GM18499 (cell line): ENCODE results near the gene CHMP6.
"Not testable (repeated sequence)": the region's sequence is repeated elsewhere in the genome, so short reads cannot be mapped to it uniquely, and the experiment has no call there.

Experiments
- ATAC-seq: cut with Tn5 transposase; IDR thresholded peaks from one replicate; pipeline ENCODE4 v1.9.1; 2021; ENCODE audit warnings: moderate number of reproducible peaks; ENCODE audit not compliant: insufficient read depth, unreplicated experiment

Gene CHMP6

DNA sequence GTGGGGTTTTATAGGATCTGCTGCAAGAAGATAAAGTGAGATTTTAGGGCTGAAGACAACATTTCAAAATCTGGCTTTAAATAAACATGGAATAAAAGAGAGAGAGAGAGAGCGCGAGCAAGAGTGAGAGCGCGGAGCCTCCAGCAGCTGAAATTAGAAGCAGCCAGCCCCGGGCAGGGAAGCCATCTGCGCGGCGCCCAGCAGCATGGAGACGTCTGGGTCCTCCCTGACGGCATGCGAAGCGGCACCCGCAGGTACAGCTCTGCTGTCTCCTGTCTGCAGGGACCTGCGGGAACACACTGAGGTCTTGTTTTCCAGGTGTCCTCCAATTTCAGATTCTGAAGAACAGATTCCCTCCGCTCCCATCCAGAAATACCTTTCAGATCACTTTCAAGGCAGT, 35.4 kb downstream of the CHMP6 start:
- ATAC-seq: no peak

DNA sequence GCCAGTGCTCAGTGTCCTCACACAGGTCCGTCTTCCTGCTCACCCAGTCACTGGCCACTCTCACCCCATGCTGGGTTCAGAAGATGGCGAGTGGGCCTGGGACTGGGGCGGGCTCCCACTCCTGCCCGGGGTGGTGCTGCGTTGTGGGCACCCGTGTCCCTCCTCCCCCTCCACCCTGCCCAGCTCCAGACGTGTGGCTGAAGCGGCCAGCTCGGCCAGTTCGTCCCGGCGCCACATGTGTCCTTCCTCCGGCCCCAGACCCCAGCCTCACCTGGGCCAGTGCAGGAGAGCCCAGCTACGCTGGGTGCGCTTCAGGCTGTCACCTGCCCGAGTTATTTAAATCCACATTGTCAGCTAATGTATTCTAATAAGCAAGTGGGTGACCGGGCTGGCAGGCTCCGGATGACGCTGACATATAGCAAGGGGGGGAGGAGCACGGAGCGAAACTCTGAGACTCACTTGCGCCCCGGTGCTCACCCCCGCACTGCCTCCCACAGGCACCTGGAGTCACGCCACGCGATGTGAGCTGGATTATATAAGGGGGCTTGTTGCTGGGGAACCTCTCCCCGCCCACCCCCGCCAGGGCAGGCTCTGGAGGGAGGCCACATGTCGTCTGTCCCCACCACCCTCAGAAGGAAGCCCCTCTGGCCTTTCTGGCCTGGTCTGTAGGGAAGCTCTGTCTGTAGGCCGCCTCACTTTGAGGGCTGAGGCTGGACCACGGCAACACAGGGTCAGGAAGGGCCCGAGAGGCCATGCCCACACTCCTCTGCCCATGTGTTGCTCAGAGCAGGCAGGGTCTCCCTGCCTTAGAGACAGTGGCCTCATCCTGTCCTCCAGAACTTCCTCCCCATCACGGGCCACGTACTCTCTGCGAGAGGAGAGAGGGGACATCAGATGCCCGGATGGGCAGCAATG, 36.2 kb downstream of the CHMP6 start:
- ATAC-seq: no peak

DNA sequence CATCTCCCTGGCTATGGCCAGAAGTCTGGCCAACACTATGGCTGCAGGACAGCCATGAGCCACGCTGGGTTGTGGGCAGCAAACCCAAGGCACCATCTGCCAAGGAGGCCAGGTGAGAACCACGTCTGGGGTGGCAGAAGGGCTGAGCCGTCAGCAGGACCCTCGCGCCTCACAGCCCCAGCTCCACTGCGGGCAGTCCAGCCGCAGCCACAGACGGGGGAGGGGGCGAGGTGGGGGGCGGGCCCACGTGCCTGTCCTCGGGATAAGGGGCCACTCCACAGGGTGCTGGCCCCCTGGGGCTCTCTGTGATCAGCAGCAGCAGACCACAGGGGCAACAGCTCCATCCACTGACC, 36.8 kb downstream of the CHMP6 start:
- ATAC-seq: no peak

DNA sequence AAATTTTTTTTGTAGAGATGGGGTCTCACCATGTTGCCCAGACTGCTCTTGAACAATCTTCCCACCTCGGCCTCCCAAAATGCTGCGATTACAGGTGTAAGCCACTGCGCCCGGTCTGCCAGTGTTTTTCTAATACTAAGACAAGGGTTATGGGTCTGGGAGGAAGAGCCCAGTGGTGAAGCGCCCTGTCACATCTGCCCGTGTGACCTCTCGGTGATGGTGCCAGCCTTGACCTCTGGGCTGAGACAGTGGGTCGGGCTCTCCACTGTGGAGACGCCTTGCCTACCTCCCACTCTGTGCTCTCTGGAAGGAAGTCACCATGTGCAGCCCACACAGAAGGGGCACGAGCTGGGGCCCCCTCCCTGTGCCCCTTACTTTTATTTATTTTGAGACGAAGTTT, 38.2 kb downstream of the CHMP6 start:
- ATAC-seq: no peak

DNA sequence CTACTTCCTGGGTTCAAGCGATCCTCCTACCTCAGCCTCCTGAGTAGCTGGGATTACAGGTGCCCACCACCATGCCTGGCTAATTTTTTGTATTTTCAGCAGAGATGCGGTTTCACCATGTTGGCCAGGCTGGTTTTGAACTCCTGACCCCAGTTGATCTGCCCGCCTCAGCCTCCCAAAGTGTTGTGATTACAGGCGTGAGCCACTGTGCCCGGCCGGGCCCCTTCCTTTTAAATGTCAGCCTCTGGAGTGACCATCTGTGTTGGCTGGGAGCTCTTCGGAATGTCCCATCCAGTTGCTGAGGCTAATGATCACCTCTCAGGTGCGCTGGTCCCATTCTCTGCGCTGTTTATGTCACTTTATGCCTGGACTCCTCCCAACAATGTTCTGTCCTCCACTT, 38.7 kb downstream of the CHMP6 start:
- ATAC-seq: not testable (repeated sequence)

DNA sequence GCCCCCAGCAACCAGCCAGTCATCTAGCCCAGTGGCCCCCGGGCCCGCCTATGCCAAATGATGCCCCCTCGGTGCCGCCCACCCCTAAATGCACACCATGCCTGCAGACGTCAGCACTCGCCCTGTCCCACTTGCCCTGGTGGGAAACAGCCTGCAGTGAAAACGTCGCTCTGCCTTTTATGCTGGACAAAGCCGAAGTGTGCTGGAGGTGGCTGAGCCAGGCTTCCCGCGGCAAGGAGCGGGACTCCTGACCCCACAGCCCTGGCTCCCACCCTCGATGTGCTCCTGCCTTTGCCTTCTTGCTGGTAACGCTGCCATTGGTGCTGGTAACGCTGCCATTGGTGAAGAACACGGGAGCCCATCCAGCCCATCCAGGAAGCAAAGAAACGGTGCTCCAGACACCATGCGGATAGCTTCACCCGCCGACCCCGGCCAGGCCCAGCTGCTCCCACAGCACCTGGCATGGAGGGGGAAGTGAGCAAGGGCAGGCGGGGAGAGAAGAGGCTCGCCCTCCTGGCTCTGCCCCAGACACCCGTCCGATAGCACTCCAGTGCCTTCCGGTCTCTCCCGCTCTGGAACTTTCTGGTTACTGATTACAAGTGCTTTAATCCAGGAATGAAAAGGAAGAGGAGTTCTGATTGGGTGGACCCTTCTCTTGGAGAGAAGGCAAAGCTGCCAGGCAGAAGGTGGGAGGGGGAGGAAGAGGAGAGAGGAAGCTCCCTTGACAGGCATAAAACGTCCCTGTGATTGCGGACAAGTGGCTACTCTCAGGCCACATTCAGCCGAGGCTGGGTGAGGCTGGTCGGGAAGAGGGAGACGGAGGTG, 39.3 kb downstream of the CHMP6 start:
- no peak for ATAC-seq

DNA sequence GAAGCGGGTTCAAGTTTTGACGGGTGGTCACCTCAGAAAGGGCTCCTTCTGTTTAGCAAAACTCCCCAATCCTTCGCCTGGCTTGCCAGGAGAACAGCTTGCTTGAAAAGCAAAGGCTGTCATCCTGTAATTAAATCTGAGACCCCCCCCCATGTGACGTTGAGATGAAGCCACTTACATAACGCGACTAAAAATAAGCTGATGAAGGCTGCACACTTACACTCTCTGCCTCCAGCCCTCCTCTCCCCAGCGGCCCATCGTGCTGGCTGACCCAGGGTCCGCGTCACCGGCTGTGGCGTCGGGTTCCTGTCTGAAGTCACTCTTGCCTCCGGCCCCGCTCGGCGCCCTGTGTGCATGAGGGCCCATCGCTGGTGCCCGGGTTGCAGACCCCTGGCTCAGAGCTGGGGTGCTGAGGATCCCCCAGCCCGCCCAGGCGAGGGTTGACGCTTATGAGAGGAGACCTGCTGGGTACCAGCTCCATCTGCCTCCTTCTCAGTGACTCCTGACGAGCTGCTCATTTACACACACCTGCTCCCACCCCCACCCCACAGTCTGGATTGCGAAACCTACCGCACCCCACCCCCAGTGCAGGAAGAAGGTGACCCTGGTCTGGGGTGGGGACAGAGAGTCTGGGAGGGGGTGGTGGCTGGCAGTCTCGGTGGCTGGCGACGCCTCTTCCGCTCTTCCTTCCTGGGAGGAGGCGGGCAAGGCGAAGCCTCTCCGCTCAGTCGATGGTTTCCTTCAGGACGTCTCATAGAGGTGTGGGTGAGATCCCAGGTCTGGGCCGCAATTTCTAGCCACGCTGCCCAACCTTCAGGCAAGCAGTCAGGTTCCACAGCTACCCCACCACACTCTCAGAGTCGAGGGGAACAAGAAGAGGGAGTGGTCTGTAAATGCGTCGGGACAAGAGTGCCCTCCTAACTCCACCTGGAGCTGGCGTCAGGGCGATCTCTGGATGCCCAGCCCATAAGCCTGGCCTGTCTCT, 40.2 kb downstream of the CHMP6 start:
- ATAC-seq: no peak

DNA sequence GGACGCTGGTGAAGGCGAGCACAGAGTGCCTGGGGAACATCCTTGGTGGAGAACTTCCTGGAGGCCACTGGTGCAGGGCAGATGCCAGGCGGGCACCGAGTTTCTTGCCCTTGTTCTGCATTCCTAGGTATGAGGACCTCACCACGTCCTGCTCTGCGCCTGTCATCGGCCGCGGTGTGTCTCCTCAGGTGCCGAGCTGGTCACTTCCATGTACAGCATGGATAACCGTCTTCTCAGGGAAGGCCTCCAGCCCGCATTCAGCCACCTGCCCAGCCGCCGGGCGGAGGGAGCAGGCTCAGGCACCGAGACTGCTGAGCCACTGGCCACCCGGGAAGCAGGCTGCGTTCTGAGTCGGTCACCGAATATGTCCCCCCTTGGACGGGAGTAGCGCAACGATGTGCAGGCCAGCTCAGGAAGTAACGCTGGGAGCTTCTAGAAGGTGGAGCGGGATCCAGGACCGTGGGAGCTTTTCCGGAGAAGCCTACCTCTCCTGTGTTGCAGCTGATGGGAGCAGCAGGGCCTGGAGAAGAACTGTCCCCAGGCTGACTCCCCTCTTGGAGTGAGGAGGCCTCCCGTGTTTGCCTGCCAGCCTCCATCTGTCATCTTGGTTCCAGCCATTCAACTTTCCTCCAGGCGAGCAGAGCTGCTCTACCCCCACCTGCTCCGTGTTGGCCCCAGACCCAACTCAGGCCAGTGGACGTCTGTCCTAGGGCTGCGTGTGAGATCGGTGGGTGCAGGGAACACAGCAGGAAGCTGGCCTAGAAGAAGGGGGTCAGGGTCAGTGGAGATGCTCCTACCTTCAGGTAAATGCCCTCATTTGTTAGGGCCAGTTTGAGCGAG, 41.2 kb downstream of the CHMP6 start:
- no peak for ATAC-seq

DNA sequence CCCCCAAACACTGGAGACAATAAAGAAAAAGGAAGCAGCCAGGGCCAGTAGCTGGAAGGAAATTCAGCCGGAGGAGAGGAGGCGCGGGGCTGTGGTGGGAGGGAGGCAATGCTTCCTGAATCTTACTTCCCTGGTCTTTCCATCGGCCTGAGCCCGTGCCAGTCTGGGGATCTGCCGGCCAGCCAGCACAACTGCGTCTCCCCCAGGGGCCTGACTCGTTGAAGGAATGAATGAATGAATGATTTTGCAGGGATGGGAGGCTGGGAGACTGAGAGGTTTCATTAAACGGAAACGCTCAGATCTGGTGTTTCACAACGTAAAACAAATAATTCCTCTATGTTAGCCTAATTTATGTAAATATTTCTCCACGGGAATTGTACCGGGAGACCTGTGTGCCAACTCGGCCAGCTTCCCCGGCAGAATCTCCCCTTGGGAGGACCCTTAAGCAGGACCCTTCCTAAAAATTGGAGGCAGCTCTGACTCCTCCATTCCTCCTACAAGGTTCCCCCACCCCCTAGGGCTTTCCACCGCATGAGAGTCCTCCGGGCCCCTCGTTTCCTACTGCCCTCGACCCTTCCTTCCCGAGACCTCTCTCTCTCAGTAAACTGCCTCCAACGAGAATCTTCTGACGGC, 42.0 kb downstream of the CHMP6 start:
- ATAC-seq: no peak

DNA sequence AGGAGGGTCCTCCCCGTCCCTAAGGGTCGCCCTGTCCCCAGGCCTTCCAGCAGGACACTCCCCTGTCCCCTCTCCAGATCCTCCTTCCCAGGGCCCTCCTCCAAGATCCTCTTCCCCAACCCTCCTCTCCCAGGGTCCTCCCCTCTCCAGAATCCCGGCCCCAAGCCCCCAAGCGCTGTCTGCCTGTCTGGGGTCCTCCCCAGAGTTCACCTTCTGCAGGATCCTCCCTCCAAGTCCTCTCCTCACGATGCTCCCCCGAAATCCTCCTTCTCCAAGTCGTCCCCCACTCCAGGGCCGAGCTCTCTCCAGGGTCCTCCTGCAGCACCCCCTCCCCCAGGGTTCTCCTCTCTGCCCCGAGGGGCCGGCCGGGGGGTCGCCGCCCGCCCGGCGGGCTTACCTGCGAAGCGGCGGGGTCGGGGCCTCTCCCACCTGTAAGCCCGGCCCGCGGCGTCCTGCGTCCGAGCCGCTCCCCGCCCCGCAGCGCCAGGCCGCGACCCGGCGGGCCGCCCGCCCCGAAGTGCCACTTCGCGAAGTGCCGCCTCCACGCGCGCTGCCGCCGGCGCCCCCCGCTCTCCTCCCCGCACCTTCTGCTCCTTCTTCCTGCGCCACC, 42.6 kb downstream of the CHMP6 start:
- no peak for ATAC-seq

DNA sequence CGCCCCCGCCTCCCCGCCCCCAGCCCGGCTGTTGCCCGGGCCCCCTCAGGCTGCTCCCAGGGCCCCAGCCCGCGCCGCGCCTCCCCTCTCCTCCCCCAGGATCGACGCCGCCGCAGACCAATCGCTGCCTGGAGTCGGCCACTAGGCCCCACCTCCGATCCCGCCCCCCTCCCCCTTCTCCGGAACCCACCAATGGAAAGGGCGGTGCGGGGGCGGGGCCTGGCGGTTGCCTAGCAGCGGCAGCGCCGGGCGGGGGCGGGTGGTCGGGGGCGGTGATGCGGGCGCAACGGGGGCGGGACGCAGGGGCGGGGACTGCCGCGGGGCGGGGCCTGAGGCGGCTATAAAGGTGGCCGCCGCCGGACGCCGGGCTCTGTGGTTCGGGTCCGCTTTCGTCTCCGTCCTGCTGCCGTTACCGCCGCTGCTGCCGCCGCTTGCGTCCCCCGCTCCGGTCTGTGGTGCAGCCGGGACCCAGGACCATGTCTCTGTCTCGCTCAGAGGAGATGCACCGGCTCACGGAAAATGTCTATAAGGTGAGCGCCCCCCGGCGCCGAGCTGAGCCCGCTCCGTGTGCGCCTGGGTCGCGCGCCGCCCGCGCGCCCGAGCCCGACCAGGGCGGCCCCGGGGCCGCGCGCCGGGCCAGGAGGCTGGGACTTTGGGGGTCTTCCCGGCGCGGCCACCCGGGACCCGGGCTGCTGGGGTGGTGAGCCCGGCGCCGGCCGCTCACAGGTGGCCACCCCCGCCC, 43.3 kb downstream of the CHMP6 start, which contains the start of gene BAIAP2:
Gene BAIAP2 (plus strand): TSS at position 373 of the 742 bp plus-strand sequence. CDS start 104 bp downstream, at position 477.
- no peak for ATAC-seq

DNA sequence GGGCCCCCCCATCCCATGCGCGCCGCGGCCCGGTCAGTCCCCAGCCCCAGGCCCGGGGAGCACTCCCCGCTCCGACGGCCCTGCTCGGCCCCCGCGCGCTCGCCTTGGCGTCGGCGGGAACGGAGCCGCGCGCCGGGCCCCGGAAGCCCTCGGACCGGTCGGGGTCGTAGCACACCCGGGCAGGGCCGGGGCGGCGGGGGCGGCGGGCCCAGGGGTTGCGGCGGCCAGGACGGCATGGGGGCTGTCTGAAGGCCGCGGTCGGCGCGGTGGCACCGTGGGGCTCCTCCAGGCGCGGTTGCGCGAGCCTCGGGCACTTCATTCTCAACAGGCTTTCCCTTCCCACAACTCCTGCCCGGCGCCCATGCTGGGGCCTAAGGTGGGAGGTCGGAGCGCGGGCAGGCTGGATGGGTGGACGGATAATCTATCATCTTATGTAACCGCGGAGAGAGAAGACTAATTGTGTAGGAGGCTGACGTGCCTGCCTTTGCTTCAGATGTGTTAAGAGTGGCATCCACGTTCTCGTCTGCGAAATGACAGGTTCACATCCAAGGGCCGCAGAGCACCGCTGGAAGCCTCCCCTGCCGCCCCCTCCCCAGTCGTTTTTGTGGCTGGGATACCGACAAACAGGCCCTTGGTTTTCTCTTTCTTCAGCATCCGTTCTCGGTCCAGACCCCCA, 44.0 kb downstream of the CHMP6 start:
- no peak for ATAC-seq

DNA sequence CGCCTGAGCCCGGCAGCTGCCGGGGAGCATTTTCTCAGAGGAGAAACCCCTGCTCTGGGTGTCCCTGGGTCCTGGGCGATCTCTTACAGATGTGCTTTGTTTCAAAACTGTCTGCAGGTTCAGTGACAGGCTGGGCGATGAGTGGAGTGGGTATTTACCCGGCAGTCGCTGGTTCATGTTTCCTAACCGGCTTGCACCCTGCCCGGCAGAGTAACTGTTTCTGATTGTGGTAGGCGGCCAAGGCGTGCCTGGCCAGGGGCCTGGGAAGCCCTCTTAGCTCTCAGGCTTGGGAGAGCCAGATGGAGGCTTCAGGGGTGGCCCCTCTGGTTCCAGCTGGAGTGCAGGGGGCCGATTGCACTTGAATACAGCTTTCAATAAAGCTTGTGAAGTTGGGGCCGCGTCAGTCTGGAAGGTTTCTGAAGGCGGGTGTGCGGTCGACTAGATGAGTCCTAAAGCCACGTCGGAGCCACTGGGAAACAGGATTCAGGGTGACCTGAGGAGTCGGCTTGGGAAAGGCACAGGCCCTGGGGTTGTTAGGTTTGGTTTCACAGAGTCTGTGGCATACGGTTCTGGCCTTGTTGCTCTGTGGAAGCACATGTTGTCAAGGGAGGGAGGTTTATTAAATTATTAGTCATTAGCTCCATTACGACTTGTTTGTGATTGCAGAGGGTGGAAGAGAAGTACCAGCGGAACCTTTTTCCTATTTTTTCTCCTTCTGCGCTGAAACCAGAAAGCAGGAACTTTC, 44.7 kb downstream of the CHMP6 start:
- ATAC-seq: no peak

DNA sequence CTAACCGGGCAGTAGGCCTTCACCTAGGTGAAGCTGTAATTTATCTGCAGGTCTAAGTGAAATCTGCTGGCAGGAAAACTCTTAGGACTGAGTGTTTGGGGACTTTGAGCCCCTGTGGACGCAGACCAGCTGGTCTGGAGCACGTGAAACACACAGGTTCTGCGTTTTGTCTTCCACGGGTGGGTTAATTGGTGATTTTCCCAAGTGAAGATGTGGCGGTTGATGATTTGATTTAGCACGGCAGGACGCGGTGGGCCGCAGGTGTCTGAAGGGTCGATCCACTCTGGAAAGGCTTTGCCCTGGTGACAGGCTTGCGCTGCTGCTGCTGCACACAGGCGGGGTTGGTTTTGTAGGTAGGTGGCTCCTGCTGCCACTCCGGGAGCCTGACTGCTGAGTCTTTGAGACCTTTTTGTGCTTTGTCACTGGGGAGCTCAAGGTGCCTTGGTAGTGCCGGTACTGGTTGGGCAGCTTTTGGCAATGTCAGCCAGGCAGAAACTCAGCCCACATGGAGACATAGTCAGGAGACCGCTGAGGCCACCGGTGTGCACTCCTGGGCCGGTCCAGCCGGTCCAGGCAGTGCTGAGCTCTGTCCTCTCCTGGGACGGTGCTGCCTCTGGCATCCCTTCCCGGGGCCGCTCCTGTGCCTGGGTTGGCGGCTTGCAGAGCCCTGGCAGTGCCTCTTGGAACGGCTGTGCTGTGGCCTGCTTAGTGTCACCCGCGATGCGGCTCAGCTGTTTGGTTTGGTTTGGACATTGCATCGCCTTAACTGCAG, 45.6 kb downstream of the CHMP6 start:
- ATAC-seq: no peak

DNA sequence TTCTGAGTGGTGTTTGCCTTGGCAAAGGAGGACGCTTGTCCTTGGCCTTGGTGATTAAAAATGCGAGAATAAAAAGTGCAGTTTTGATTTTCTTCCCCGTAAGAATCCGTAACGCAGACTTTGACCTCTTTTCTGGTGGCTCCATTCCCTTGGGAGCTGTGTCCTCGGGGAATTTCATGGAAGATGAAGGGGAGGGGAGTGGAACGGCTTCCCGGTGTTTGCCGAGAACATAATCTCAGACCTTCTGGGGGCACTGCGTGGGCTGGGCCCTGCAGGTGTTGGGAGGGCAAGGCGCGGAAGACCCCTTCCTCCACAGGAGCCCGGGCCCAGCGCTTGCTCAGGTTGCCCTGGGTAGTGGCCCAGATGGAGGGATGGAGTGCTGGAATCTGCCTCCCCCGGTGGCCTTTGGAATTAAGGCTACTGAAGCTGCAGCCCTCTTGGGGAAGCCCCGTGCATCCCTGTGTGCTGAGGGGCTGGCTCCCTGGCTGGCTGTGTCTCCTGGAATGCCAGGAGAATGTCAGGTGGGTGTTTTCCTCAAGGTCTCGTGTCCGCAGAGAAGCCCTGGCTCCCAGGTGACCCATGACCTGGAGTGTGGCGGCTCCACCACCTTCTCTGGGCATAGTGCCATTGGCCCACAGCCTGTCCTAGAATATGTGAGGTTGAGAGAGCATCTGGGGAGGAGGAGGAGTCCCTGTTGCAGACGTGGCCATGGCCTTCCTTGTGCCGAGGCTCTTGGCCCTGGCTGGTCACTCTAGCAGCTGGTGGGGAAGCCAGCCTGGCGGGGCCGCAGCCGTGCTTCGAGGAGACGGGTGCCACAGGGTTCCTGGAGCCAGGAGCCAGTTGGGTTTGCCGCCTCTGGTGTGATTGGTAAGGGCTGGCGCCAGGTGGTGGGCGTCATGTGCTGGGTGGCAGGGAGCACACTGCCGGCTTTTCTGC, 46.4 kb downstream of the CHMP6 start:
- no peak for ATAC-seq
